GM23338 (cell line): Measurements from ENCODE around the gene GSDMA. TPM values are rescaled to one million over a fixed set of nuclear protein-coding genes. Genes with fewer than 3 reads are reported as not detected.

ENCODE experiments used
- ATAC-seq: fragments of 200-7000 bp; cut with Tn5 transposase; 3 replicates; pipeline ENCODE4 v1.9.1; 2020
- DNase-seq: peaks from one replicate; pipeline ENCODE4 v3.0.0-alpha.2; 2015; ENCODE audit warnings: low spot score
- H2AFZ ChIP-seq: fragments of 200-600 bp; sonication (generic); 2 replicates; pipeline ENCODE4 v1.8.0; 2016; ENCODE audit warnings: antibody characterized with exemption, mild to moderate bottlenecking, moderate library complexity
- H3F3A ChIP-seq: fragments of 200-600 bp; sonication (generic); replicated peaks from 2 replicates; pipeline ENCODE4 v1.8.0; 2017; ENCODE audit warnings: antibody characterized with exemption, mixed run types, low read depth
- H3K27ac ChIP-seq: fragments of 200-600 bp; sonication (generic); 2 replicates; pipeline ENCODE4 v1.6.1; 2016; ENCODE audit warnings: low read depth
- H3K27me3 ChIP-seq: fragments of 200-600 bp; sonication (generic); 2 replicates; pipeline ENCODE4 v1.8.0; 2016; ENCODE audit warnings: mild to moderate bottlenecking, mixed run types, moderate library complexity; ENCODE audit not compliant: insufficient read depth
- H3K36me3 ChIP-seq: fragments of 200-600 bp; sonication (generic); 2 replicates; pipeline ENCODE4 v1.8.0; 2016; ENCODE audit warnings: mild to moderate bottlenecking; ENCODE audit not compliant: insufficient read depth
- H3K4me1 ChIP-seq: fragments of 200-600 bp; sonication (generic); 2 replicates; pipeline ENCODE4 v1.8.0; 2016; ENCODE audit warnings: mild to moderate bottlenecking, moderate library complexity; ENCODE audit not compliant: insufficient read depth
- H3K4me2 ChIP-seq: fragments of 200-600 bp; sonication (generic); 2 replicates; pipeline ENCODE4 v1.7.1; 2017; ENCODE audit warnings: mixed run types
- H3K4me3 ChIP-seq: fragments of 200-600 bp; sonication (generic); 2 replicates; pipeline ENCODE4 v1.6.1; 2016; ENCODE audit warnings: mixed run types
- H3K79me2 ChIP-seq: fragments of 200-600 bp; sonication (generic); replicated peaks from 2 replicates; pipeline ENCODE4 v1.8.0; 2017; ENCODE audit warnings: mild to moderate bottlenecking; ENCODE audit not compliant: insufficient read depth
- H3K9me2 ChIP-seq: fragments of 200-600 bp; sonication (generic); 2 replicates; pipeline ENCODE4 v1.8.0; 2017; ENCODE audit not compliant: insufficient read depth
- H4K20me1 ChIP-seq: fragments of 200-600 bp; sonication (generic); replicated peaks from 2 replicates; pipeline ENCODE4 v1.8.0; 2017; ENCODE audit warnings: mild to moderate bottlenecking; ENCODE audit not compliant: insufficient read depth
- H3K27ac Mint-ChIP-seq: 2 replicates; pipeline ENCODE4 v1.8.0; 2020; ENCODE audit warnings: inconsistent platforms, mild to moderate bottlenecking, moderate library complexity, mixed read lengths
- H3K27me3 Mint-ChIP-seq: 3 replicates; pipeline ENCODE4 v1.8.0; 2022; ENCODE audit warnings: low read depth, mild to moderate bottlenecking, moderate library complexity, mixed read lengths, inconsistent platforms; ENCODE audit not compliant: insufficient read depth, poor library complexity
- H3K36me3 Mint-ChIP-seq: 3 replicates; pipeline ENCODE4 v1.8.0; 2021; ENCODE audit warnings: low read depth, mild to moderate bottlenecking, inconsistent platforms, moderate library complexity, mixed read lengths
- H3K4me1 Mint-ChIP-seq: 3 replicates; pipeline ENCODE4 v1.8.0; 2020; ENCODE audit warnings: mild to moderate bottlenecking, inconsistent platforms, mixed read lengths
- H3K4me3 Mint-ChIP-seq: 3 replicates; pipeline ENCODE4 v1.8.0; 2021; ENCODE audit warnings: moderate library complexity, mild to moderate bottlenecking, inconsistent platforms, mixed read lengths
- H3K9me3 Mint-ChIP-seq: 3 replicates; pipeline ENCODE4 v1.8.0; 2020; ENCODE audit warnings: moderate library complexity, mild to moderate bottlenecking, inconsistent platforms, mixed read lengths
- CREB1 ChIP-seq: fragments of 250-450 bp; sonication (Bioruptor Pico); IDR thresholded peaks from 2 replicates; pipeline ENCODE4 v1.5.0; 2020; ENCODE audit warnings: low read depth, mild to moderate bottlenecking, moderate library complexity
- CTCF ChIP-seq, 2 experiments: fragments of 200-600 bp in 1 of 2; sonication (generic) in 1 of 2; conservative IDR thresholded peaks; 2 replicates each; pipeline versions ENCODE4 v1.5.1 to v1.6.1; 2016 to 2017; ENCODE audit warnings: antibody characterized with exemption in 2 of 2, low read depth in 2 of 2, mild to moderate bottlenecking in 2 of 2, moderate library complexity in 1 of 2
- EZH2 ChIP-seq: fragments of 200-600 bp; sonication (generic); IDR thresholded peaks from one replicate; pipeline ENCODE4 v1.8.0; 2017; ENCODE audit warnings: antibody characterized with exemption, mild to moderate bottlenecking, low read depth; ENCODE audit not compliant: unreplicated experiment
- EZH2phosphoT487 ChIP-seq: fragments of 200-600 bp; sonication (generic); IDR thresholded peaks from one replicate; pipeline ENCODE4 v1.8.1; 2018; ENCODE audit warnings: antibody characterized with exemption; ENCODE audit not compliant: unreplicated experiment
- JUNB ChIP-seq: IDR thresholded peaks from one replicate; pipeline ENCODE4 v1.6.1; 2016; ENCODE audit warnings: antibody characterized with exemption; ENCODE audit not compliant: unreplicated experiment
- NANOG ChIP-seq: IDR thresholded peaks from 2 replicates; pipeline ENCODE4 v1.6.1; 2016; ENCODE audit warnings: antibody characterized with exemption, borderline replicate concordance
- POLR2AphosphoS5 ChIP-seq: IDR thresholded peaks from 2 replicates; pipeline ENCODE4 v1.6.1; 2016; ENCODE audit warnings: antibody characterized with exemption, low read depth
- STAT1 ChIP-seq: IDR thresholded peaks from one replicate; pipeline ENCODE4 v1.6.1; 2016; ENCODE audit warnings: antibody characterized with exemption; ENCODE audit not compliant: unreplicated experiment
- ZNF114 ChIP-seq: fragments of 250-450 bp; sonication (Bioruptor Pico); IDR thresholded peaks from 2 replicates; pipeline ENCODE4 v1.5.0; 2020; ENCODE audit warnings: mild to moderate bottlenecking, moderate library complexity
- ZNF331 ChIP-seq: fragments of 250-450 bp; sonication (Bioruptor Pico); IDR thresholded peaks from 2 replicates; pipeline ENCODE4 v1.5.0; 2020; ENCODE audit warnings: low read depth, mild to moderate bottlenecking, moderate library complexity
- ZNF462 ChIP-seq: fragments of 250-450 bp; sonication (Bioruptor Pico); IDR thresholded peaks from 2 replicates; pipeline ENCODE4 v1.5.0; 2020; ENCODE audit warnings: mild to moderate bottlenecking, moderate library complexity
- polyA plus RNA-seq: library from polyadenylated mRNA; unstranded; fragments of >200 nt; fragmentation: Nextera tagmentation; extraction: Ambion mirVana; gene quantifications from 2 replicates; pipeline ENCODE4 v1.2.1, GENCODE V29; 2016
- total RNA-seq: library from RNA; depleted of rRNA; stranded (reverse); fragments of >200 nt; shearing (Covaris generic); gene quantifications from 2 replicates; pipeline ENCODE4 v1.2.3, GENCODE V29; 2014
- TF ChIP-seq, protein P1 (sequence below): IDR thresholded peaks from one replicate; pipeline ENCODE4 v1.6.1; 2018; ENCODE audit warnings: antibody characterized with exemption; ENCODE audit not compliant: unreplicated experiment
- TF ChIP-seq, protein P2 (sequence below): IDR thresholded peaks from 2 replicates; pipeline ENCODE4 v1.6.1; 2016; ENCODE audit warnings: antibody characterized with exemption

Gene GSDMA
- total and polyA plus RNA-seq, 2 experiments from 2014 or later = not detected

- no peak overlapping the region for H3K4me3 ChIP-seq
- peaks cover 80% of the 10 kb centered on the region for H3K36me3 Mint-ChIP-seq
- no peak for DNase-seq
Observed at GRCh38 chr17:39994448-39994847, 31.6 kb downstream of the GSDMA start.

More at GRCh38 chr17:39994448-39994847, 31.6 kb downstream of the GSDMA start:
- Mint-ChIP-seq H3K27me3 (peaks cover 13% of the 10 kb centered on the region), H3K4me1 (no peaks in the 10 kb centered on the region), H3K9me3 (no peaks in the 10 kb centered on the region; the same call in 2 of the 3 replicates), H3K4me3 (no peak overlapping the region), H3K27ac (no peak overlapping the region)
- Histone ChIP-seq H3K4me1 (no peaks in the 10 kb centered on the region), H4K20me1 (peaks cover 9% of the 10 kb centered on the region), H3K27ac (no peak overlapping the region), H3K4me2 (no peak overlapping the region), H3K27me3 (no peaks in the 10 kb centered on the region), H3K9me2 (no peaks in the 10 kb centered on the region), H3F3A (peaks cover 8% of the 10 kb centered on the region; the same call in 1 of the 2 replicates), H2AFZ (no peak overlapping the region), H3K79me2 (no peaks in the 10 kb centered on the region), H3K36me3 (peaks cover 47% of the 10 kb centered on the region)
- TF ChIP-seq ZNF331 (CRISPR knock-in tag) (no peak), STAT1 (no peak), ZNF114 (CRISPR knock-in tag) (no peak), CTCF (conservative IDR thresholded peaks at IDR 0.05; ENCODE audit: low read depth in 2 of 2) (no peak), EZH2 (no peak), CREB1 (no peak), JUNB (no peak), EZH2phosphoT487 (no peak), NANOG (no peak), POLR2AphosphoS5 (no peak), ZNF462 (CRISPR knock-in tag) (no peak)
- TF ChIP-seq, protein P1, sequence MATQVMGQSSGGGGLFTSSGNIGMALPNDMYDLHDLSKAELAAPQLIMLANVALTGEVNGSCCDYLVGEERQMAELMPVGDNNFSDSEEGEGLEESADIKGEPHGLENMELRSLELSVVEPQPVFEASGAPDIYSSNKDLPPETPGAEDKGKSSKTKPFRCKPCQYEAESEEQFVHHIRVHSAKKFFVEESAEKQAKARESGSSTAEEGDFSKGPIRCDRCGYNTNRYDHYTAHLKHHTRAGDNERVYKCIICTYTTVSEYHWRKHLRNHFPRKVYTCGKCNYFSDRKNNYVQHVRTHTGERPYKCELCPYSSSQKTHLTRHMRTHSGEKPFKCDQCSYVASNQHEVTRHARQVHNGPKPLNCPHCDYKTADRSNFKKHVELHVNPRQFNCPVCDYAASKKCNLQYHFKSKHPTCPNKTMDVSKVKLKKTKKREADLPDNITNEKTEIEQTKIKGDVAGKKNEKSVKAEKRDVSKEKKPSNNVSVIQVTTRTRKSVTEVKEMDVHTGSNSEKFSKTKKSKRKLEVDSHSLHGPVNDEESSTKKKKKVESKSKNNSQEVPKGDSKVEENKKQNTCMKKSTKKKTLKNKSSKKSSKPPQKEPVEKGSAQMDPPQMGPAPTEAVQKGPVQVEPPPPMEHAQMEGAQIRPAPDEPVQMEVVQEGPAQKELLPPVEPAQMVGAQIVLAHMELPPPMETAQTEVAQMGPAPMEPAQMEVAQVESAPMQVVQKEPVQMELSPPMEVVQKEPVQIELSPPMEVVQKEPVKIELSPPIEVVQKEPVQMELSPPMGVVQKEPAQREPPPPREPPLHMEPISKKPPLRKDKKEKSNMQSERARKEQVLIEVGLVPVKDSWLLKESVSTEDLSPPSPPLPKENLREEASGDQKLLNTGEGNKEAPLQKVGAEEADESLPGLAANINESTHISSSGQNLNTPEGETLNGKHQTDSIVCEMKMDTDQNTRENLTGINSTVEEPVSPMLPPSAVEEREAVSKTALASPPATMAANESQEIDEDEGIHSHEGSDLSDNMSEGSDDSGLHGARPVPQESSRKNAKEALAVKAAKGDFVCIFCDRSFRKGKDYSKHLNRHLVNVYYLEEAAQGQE = no peak
- TF ChIP-seq, protein P2, sequence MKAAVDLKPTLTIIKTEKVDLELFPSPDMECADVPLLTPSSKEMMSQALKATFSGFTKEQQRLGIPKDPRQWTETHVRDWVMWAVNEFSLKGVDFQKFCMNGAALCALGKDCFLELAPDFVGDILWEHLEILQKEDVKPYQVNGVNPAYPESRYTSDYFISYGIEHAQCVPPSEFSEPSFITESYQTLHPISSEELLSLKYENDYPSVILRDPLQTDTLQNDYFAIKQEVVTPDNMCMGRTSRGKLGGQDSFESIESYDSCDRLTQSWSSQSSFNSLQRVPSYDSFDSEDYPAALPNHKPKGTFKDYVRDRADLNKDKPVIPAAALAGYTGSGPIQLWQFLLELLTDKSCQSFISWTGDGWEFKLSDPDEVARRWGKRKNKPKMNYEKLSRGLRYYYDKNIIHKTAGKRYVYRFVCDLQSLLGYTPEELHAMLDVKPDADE = no peak
- no peak for ATAC-seq
